ENCODE results near the gene LRRK2. TPM values are rescaled to one million over a fixed set of nuclear protein-coding genes. Genes with fewer than 3 reads are reported as not detected.

LRRK2 gene
- total RNA-seq, 4 donors from 2014 or later: 3.6 to 20.8 (median 11.1) TPM

DNA sequence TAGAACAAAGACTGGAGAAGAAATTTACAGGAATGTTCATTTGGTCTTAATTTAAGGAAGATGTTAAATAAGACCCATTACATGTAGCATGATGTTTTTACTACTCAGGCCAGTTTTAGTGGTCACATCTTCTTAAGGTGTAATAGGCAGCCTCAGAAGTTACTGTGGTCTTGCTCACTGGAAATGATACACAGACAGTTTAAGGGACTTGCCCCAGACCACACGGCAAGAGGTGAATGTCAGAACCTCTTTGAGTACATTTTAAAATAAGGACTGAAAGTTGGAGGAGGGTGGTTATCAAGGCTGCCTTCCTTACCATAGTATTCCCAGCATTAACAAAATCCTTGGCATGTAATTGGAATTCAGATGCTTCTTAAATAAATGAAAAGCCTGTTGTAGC lies 37.9 kb downstream of the LRRK2 start:
- no peaks in the 10 kb centered on the region for H3K27me3 ChIP-seq
- H3K9me3 ChIP-seq: no peaks in the 10 kb centered on the region
- TF ChIP-seq POLR2A (IDR thresholded peaks at IDR 0.05) (no peak), POLR2AphosphoS5 (IDR thresholded peaks at IDR 0.05) (no peak), EP300 (IDR thresholded peaks at IDR 0.05) (no peak)
- TF ChIP-seq, protein P1, sequence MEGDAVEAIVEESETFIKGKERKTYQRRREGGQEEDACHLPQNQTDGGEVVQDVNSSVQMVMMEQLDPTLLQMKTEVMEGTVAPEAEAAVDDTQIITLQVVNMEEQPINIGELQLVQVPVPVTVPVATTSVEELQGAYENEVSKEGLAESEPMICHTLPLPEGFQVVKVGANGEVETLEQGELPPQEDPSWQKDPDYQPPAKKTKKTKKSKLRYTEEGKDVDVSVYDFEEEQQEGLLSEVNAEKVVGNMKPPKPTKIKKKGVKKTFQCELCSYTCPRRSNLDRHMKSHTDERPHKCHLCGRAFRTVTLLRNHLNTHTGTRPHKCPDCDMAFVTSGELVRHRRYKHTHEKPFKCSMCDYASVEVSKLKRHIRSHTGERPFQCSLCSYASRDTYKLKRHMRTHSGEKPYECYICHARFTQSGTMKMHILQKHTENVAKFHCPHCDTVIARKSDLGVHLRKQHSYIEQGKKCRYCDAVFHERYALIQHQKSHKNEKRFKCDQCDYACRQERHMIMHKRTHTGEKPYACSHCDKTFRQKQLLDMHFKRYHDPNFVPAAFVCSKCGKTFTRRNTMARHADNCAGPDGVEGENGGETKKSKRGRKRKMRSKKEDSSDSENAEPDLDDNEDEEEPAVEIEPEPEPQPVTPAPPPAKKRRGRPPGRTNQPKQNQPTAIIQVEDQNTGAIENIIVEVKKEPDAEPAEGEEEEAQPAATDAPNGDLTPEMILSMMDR (IDR thresholded peaks at IDR 0.05): no peak
- H3K4me1 ChIP-seq: no peaks in the 10 kb centered on the region
- H3K4me3 ChIP-seq: no peak overlapping the region
- WGBS: 95% methylated on average over 1 of the region's 1 CpG
- H3K27ac ChIP-seq: no peak overlapping the region
- DNase-seq (ENCODE audit: low spot score in 2 of 2): no peak
- peaks cover 17% of the 10 kb centered on the region for H3K36me3 ChIP-seq

DNA sequence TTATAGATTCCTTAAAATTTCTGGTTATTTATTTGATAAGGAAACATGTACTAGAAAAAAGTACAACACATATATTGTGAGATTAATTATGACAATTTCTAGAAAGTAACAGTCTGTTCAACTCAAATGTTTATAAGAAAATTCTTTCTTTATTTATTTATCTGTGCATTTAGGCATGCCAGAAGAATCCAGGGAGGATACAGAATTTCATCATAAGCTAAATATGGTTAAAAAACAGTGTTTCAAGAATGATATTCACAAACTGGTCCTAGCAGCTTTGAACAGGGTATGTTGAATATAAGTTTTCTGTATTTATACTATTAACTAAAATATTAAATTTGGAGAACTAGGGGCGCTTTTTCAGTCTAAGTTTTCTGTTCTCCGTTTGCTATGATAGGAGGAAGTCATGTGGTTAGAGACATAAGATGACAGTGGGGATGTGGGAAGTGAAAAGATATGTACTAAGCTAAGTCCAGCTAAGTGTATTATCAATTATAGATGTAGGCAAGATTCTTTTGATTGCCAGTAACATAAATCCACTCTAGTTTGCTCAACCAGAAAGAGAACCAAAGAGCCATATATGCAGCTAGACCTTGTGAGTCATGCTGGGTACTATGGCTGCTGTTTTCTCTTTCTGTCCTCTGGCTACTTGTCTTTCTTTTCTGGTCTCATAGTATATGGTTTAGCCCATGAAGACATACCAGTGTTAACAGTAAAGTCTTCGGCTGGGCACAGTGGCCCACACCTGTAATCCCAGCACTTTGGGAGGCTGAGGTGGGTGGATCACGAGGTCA lies 39.0 kb downstream of the LRRK2 start:
- no peak overlapping the region for H3K4me3 ChIP-seq
- DNase-seq (ENCODE audit: low spot score in 2 of 2): no peak
- H3K27me3 ChIP-seq: no peaks in the 10 kb centered on the region
- TF ChIP-seq, protein P1 (IDR thresholded peaks at IDR 0.05): no peak
- no peak for TF ChIP-seq POLR2A (IDR thresholded peaks at IDR 0.05)
- TF ChIP-seq POLR2AphosphoS5 (IDR thresholded peaks at IDR 0.05): no peak
- TF ChIP-seq EP300 (IDR thresholded peaks at IDR 0.05): no peak
- H3K27ac ChIP-seq: no peak overlapping the region
- no peaks in the 10 kb centered on the region for H3K4me1 ChIP-seq
- peaks cover 17% of the 10 kb centered on the region for H3K36me3 ChIP-seq
- H3K9me3 ChIP-seq: no peaks in the 10 kb centered on the region
- 67% methylated on average over 4 of the region's 4 CpGs for WGBS

DNA sequence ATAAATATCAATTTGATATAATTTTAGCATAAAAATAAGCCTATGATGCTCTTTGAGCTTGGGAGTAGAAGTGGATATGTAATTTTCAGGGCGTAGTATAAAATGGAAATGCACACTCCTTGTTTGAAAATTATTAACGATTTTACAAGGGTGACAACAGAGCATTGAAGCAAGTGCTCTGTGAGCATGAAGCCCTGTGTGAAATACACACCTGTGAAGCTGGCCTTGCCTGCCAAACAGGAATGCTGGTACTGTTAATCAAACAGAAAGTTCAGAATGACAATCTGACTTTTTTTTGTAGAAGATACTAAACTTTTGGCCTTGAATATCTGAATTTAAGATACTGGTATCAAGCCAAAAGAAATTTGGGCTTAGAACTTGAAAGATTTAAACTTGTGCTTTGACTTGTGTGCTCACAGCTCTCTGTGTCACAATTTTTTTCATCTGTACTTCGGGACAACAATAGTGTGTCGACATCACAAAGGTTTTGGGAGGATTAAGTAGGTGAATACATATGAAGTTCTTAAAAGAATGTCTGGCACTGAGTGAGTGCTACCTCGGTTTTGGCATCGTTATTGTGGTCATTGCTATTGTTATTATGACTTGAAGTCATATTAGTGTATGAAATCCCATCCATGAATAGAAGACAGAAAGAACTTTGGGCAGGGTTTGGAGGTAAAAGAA lies 47.3 kb downstream of the LRRK2 start:
- WGBS: 51% methylated on average over 6 of the region's 6 CpGs
- TF ChIP-seq, protein P1 (IDR thresholded peaks at IDR 0.05): no peak
- TF ChIP-seq EP300 (IDR thresholded peaks at IDR 0.05) (no peak), POLR2AphosphoS5 (IDR thresholded peaks at IDR 0.05) (no peak)
- DNase-seq (ENCODE audit: low spot score in 2 of 2): no peak
- peaks cover 3% of the 10 kb centered on the region for H3K36me3 ChIP-seq
- no peaks in the 10 kb centered on the region for H3K4me1 ChIP-seq
- H3K9me3 ChIP-seq: no peaks in the 10 kb centered on the region
- no peak overlapping the region for H3K4me3 ChIP-seq
- H3K27me3 ChIP-seq: no peaks in the 10 kb centered on the region
- H3K27ac ChIP-seq: no peak overlapping the region

DNA sequence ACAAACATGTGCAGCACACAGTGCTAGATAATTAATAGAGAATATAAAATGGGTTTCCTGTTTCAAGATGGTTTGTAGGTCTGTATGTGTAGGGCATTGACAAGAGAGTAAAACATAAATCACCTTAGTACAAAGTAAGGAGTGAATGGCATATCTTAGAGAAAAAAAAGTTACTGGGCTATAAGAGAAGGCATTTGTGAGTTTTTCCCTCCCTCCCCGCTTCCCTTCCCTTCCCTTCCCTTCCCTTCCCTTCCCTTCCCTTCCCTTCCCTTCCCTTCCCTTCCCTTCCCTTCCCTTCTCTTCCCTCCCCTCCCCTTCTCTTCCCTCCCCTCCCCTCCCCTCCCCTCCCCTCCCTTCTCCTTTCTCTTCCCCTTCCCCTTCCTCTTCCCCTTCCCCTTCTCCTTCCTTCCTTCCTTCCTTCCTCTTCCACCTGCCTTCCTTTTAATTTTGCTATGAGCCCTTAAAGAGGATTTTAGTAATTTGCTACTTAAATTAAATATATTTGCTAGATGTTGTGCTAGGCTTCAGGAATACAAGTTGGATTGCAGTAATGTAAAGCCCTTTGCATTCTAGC lies 57.1 kb downstream of the LRRK2 start:
- Histone ChIP-seq H3K4me3 (no peak overlapping the region), H3K27ac (no peak overlapping the region), H3K9me3 (no peaks in the 10 kb centered on the region), H3K4me1 (no peaks in the 10 kb centered on the region), H3K27me3 (no peaks in the 10 kb centered on the region), H3K36me3 (peaks cover 11% of the 10 kb centered on the region)
- 86% methylated on average over 1 of the region's 1 CpG for whole genome bisulfite sequencing
- DNase-seq (ENCODE audit: low spot score in 2 of 2): no peak
- TF ChIP-seq, protein P1 (IDR thresholded peaks at IDR 0.05): no peak
- no peak for TF ChIP-seq POLR2A (IDR thresholded peaks at IDR 0.05)
- TF ChIP-seq POLR2AphosphoS5 (IDR thresholded peaks at IDR 0.05): no peak
- no peak for TF ChIP-seq EP300 (IDR thresholded peaks at IDR 0.05)

DNA sequence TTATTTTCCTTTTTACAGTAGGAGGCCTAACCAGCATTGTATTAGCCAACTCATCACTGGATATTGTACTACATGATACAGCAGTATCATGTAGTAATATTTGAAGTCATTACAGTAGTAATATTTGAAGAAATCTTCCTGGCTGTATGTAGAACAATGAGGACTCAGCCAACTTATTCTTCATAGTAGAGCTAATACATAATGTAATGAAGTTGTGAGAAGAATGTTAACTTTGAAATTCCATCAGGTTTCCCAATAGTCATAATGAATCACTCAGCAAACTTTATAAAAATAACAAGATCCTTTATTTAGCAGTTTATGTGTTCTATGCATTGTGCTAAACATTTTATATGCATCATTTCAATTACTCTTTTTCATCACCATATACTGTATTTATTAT lies 61.8 kb downstream of the LRRK2 start:
- H3K27ac ChIP-seq: no peak overlapping the region
- no peaks in the 10 kb centered on the region for H3K9me3 ChIP-seq
- no peak for TF ChIP-seq POLR2AphosphoS5 (IDR thresholded peaks at IDR 0.05)
- TF ChIP-seq, protein P1 (IDR thresholded peaks at IDR 0.05): no peak
- TF ChIP-seq POLR2A (IDR thresholded peaks at IDR 0.05): no peak
- TF ChIP-seq EP300 (IDR thresholded peaks at IDR 0.05): no peak
- DNase-seq (ENCODE audit: low spot score in 2 of 2): no peak
- no peaks in the 10 kb centered on the region for H3K27me3 ChIP-seq
- peaks cover 16% of the 10 kb centered on the region for H3K36me3 ChIP-seq
- no peak overlapping the region for H3K4me3 ChIP-seq
- no peaks in the 10 kb centered on the region for H3K4me1 ChIP-seq

Data from suprapubic skin (tissue), 4 donors.